ENCODE data around the gene KLHL6. TPM values are rescaled to one million over a fixed set of nuclear protein-coding genes. Genes with fewer than 3 reads are reported as not detected.

Gene KLHL6
- total and polyA plus RNA-seq, 7 donors = under 0.01 to 10.3 (median 1.1) TPM

- intact Hi-C loops (cut with DNase I) = no loop called here
- no peak for TF ChIP-seq CTCF (IDR thresholded peaks at IDR 0.05)
- no peak for TF ChIP-seq POLR2AphosphoS5 (IDR thresholded peaks at IDR 0.05)
- TF ChIP-seq POLR2A (IDR thresholded peaks at IDR 0.05) = no peak
- no peak for TF ChIP-seq EP300 (IDR thresholded peaks at IDR 0.05)
- Histone ChIP-seq H3K27me3 (no peaks in the 10 kb centered on the region), H3K36me3 (no peaks in the 10 kb centered on the region), H3K4me3 (no peak overlapping the region), H3K9me3 (no peaks in the 10 kb centered on the region), H3K27ac (no peak overlapping the region), H3K4me1 (no peaks in the 10 kb centered on the region)
- DNase-seq = no peak
- WGBS, 2 donors = 89 to 94% methylated on average over 6 of the region's 6 CpGs
Observed at GRCh38 chr3:183437666-183438564, 117.6 kb downstream of the KLHL6 start.

Small RNA genes lying within 50 kb of the gene (small RNA-seq; reads per million reads assigned to genes)
- gene RF00092 = 0 reads per million in 3 donors
- gene RF00394 = 0 reads per million in 3 donors
- gene RF01241 = 0 reads per million in 3 donors
- 3.6 to 7.0 (median 6.1) reads per million in 3 donors for gene SNORA63D

Other genes with a start within 250 kb of the KLHL6 start
- 1 to 10 TPM in 3 of 4 donors, under 1 TPM in 1; 0.99 to 5.0 (median 4.4) TPM for gene MCF2L2, start 127.1 kb downstream of the KLHL6 start, total RNA-seq
- 1 to 10 TPM in 2 of 3 donors, not detected in 1; 2.4 to 3.9 TPM for gene MCF2L2, start 127.1 kb downstream of the KLHL6 start, polyA plus RNA-seq
- gene KLHL24, start 79.9 kb upstream of the KLHL6 start, total RNA-seq = 100 to 1,000 TPM; 144 to 201 (median 171) TPM
- gene KLHL24, start 79.9 kb upstream of the KLHL6 start, polyA plus RNA-seq = 10 to 100 TPM in 2 of 3 donors, 1 to 10 TPM in 1; 8.8 to 17.4 (median 11.0) TPM
- gene YEATS2, start 142.1 kb upstream of the KLHL6 start, total RNA-seq = 10 to 100 TPM; 13.2 to 20.3 (median 16.3) TPM
- gene YEATS2, start 142.1 kb upstream of the KLHL6 start, polyA plus RNA-seq = 10 to 100 TPM in 1 of 3 donors, 1 to 10 TPM in 2; 3.0 to 11.2 (median 3.0) TPM

All from sigmoid colon (tissue), 7 donors.